CD14-positive monocyte (primary cell): ENCODE measurements around the gene FBL. TPM values are rescaled to one million over a fixed set of nuclear protein-coding genes. Genes with fewer than 3 reads are reported as not detected.

Source experiments
- DNase-seq, 3 donors: peaks; one replicate each; pipeline ENCODE4 v3.0.0-alpha.2; 2011 to 2022
- H2AFZ ChIP-seq: 2 replicates; pipeline ENCODE4 v1.6.0; 2012; ENCODE audit warnings: mild to moderate bottlenecking, low read depth, low read length, inconsistent platforms; ENCODE audit not compliant: insufficient read depth, poor library complexity, severe bottlenecking
- H3K27ac ChIP-seq, 2 donors: 1 replicate in 1 of 2; 2 replicates in 1 of 2; pipeline ENCODE4 v1.5.1; 2012 to 2013; ENCODE audit warnings: low read length in 2 of 2, control low read depth in 1 of 2, inconsistent platforms in 1 of 2, low read depth in 1 of 2, mild to moderate bottlenecking in 1 of 2
- H3K27me3 ChIP-seq, 2 donors: one replicate each; pipeline versions ENCODE4 v1.6.0 to v1.6.1; 2011 to 2013; ENCODE audit warnings: low read length in 2 of 2; ENCODE audit not compliant: control insufficient read depth in 2 of 2, insufficient read depth in 2 of 2
- H3K36me3 ChIP-seq, 2 donors: replicated peaks in 1 of 2; 1 replicate in 1 of 2; 2 replicates in 1 of 2; pipeline versions ENCODE4 v1.5.1 to v1.6.1; 2012 to 2013; ENCODE audit warnings: low read length in 2 of 2, control low read depth in 1 of 2, inconsistent platforms in 1 of 2, mild to moderate bottlenecking in 1 of 2; ENCODE audit not compliant: insufficient read depth in 2 of 2, control insufficient read depth in 1 of 2
- H3K4me1 ChIP-seq, 2 donors: 1 replicate in 1 of 2; 2 replicates in 1 of 2; pipeline versions ENCODE4 v1.5.1 to v1.6.1; 2012 to 2013; ENCODE audit warnings: low read length in 2 of 2, control low read depth in 1 of 2, inconsistent platforms in 1 of 2, mild to moderate bottlenecking in 1 of 2, moderate library complexity in 1 of 2; ENCODE audit not compliant: insufficient read depth in 2 of 2, control insufficient read depth in 1 of 2
- H3K4me2 ChIP-seq: replicated peaks from 2 replicates; pipeline ENCODE3; 2012; ENCODE audit warnings: low read length, moderate library complexity, mild to moderate bottlenecking; ENCODE audit not compliant: poor library complexity, severe bottlenecking; ENCODE audit errors: extremely low read depth
- H3K4me3 ChIP-seq, 3 experiments: fragments of 200-600 bp in 1 of 3; sonication (generic) in 1 of 3; replicated peaks in 1 of 3; 1 replicate in 2 of 3; 2 replicates in 1 of 3; pipeline ENCODE4 v1.5.1; 2011 to 2013; ENCODE audit warnings: low read length in 3 of 3, mild to moderate bottlenecking in 3 of 3, control low read depth in 2 of 3, low read depth in 2 of 3, inconsistent platforms in 1 of 3, moderate library complexity in 1 of 3
- H3K79me2 ChIP-seq: 2 replicates; pipeline ENCODE4 v1.6.0; 2012; ENCODE audit warnings: mild to moderate bottlenecking, control low read depth, inconsistent platforms, low read length, moderate library complexity; ENCODE audit not compliant: insufficient read depth
- H3K9ac ChIP-seq: 2 replicates; pipeline ENCODE4 v1.6.0; 2017; ENCODE audit warnings: low read length, mild to moderate bottlenecking; ENCODE audit not compliant: insufficient read depth, poor library complexity, severe bottlenecking
- H3K9me3 ChIP-seq, 2 donors: replicated peaks in 1 of 2; 1 replicate in 1 of 2; 2 replicates in 1 of 2; pipeline versions ENCODE4 v1.5.1 to v1.6.1; 2012 to 2013; ENCODE audit warnings: low read length in 2 of 2, control low read depth in 1 of 2; ENCODE audit not compliant: control insufficient read depth in 1 of 2, insufficient read depth in 1 of 2
- H4K20me1 ChIP-seq: 2 replicates; pipeline ENCODE4 v1.6.0; 2012; ENCODE audit warnings: mild to moderate bottlenecking, low read length, control low read depth, moderate library complexity; ENCODE audit not compliant: insufficient read depth
- H3K27ac Mint-ChIP-seq, 7 donors: one replicate each; pipeline ENCODE4 v1.8.0; 2020; ENCODE audit warnings: mild to moderate bottlenecking in 7 of 7, mixed read lengths in 7 of 7, moderate library complexity in 6 of 7, inconsistent platforms in 2 of 7
- H3K27me3 Mint-ChIP-seq, 3 donors: one replicate each; pipeline ENCODE4 v1.8.0; 2021 to 2022; ENCODE audit warnings: low read depth in 3 of 3, mild to moderate bottlenecking in 3 of 3, mixed read lengths in 3 of 3, moderate library complexity in 3 of 3, inconsistent platforms in 1 of 3
- H3K36me3 Mint-ChIP-seq, 2 donors: one replicate each; pipeline ENCODE4 v1.8.0; 2020; ENCODE audit warnings: mixed read lengths in 2 of 2, inconsistent platforms in 1 of 2, mild to moderate bottlenecking in 1 of 2
- H3K4me1 Mint-ChIP-seq: one replicate; pipeline ENCODE4 v1.8.0; 2020; ENCODE audit warnings: mild to moderate bottlenecking, mixed read lengths
- H3K4me3 Mint-ChIP-seq, 2 donors: one replicate each; pipeline ENCODE4 v1.8.0; 2020; ENCODE audit warnings: mild to moderate bottlenecking in 2 of 2, mixed read lengths in 2 of 2, moderate library complexity in 1 of 2
- H3K9me3 Mint-ChIP-seq, 7 donors: one replicate each; pipeline ENCODE4 v1.8.0; 2020 to 2022; ENCODE audit warnings: mixed read lengths in 7 of 7, mild to moderate bottlenecking in 6 of 7, moderate library complexity in 6 of 7, inconsistent platforms in 2 of 7
- WGBS: methylation state at CpG from one replicate; pipeline ENCODE4 v1.1.5; 2013; ENCODE audit warnings: missing lambda C conversion rate; ENCODE audit not compliant: insufficient coverage; 5-methylcytosine and 5-hydroxymethylcytosine counted together
- intact Hi-C, 2 donors: fragments of 100-400 bp; cut with micrococcal nuclease; formaldehyde crosslinking; loops; one replicate each; pipeline versions ENCODE4 v1.15.0 to v1.15.1; 2023
- polyA plus RNA-seq, 3 donors: library from polyadenylated mRNA; depleted of rRNA in 1 of 3; unstranded in 2 of 3; stranded (reverse) in 1 of 3; fragments of 300-500 nt in 2 of 3; fragments of >200 nt in 1 of 3; fragmentation: Illumina TruSeq in 2 of 3; gene quantifications; 1 replicate in 2 of 3; 2 replicates in 1 of 3; pipeline ENCODE4 v1.2.3, GENCODE V29; 2012 to 2021
- TF ChIP-seq, protein P1 (sequence below): fragments of 200-600 bp; IDR thresholded peaks from one replicate; pipeline ENCODE4 v1.8.0; 2022; ENCODE audit warnings: antibody characterized with exemption, mild to moderate bottlenecking

The FBL gene
- polyA plus RNA-seq, 3 donors, result 57.1 to 157 (median 60.3) TPM

GRCh38 chr19:39867952-39868351 lies 21.8 kb upstream of the FBL start:
- H3K9ac ChIP-seq, result no peak overlapping the region
- Mint-ChIP-seq H3K4me1 (no peaks in the 10 kb centered on the region), H3K4me3 (no peak overlapping the region), H3K9me3 (peaks cover 0 to 3% (median 0%) of the 10 kb centered on the region in 7 donors), H3K36me3 (no peaks in the 10 kb centered on the region), H3K27me3 (peaks cover 3 to 10% (median 5%) of the 10 kb centered on the region in 3 donors), H3K27ac (no peak overlapping the region)
- H3K4me3 ChIP-seq, result no peak overlapping the region
- no peaks in the 10 kb centered on the region for H3K9me3 ChIP-seq
- no peak overlapping the region for H3K27ac ChIP-seq
- H4K20me1 ChIP-seq, result no peaks in the 10 kb centered on the region
- no peak overlapping the region for H2AFZ ChIP-seq
- no peaks in the 10 kb centered on the region for H3K36me3 ChIP-seq
- no CpG with 5 or more reads among the region's 6 CpGs for WGBS
- no peak for DNase-seq
- no peaks in the 10 kb centered on the region for H3K27me3 ChIP-seq
- H3K4me1 ChIP-seq, result no peaks in the 10 kb centered on the region
- intact Hi-C loops, result no loop called here
- H3K4me2 ChIP-seq, result no peak overlapping the region
- TF ChIP-seq, protein P1, sequence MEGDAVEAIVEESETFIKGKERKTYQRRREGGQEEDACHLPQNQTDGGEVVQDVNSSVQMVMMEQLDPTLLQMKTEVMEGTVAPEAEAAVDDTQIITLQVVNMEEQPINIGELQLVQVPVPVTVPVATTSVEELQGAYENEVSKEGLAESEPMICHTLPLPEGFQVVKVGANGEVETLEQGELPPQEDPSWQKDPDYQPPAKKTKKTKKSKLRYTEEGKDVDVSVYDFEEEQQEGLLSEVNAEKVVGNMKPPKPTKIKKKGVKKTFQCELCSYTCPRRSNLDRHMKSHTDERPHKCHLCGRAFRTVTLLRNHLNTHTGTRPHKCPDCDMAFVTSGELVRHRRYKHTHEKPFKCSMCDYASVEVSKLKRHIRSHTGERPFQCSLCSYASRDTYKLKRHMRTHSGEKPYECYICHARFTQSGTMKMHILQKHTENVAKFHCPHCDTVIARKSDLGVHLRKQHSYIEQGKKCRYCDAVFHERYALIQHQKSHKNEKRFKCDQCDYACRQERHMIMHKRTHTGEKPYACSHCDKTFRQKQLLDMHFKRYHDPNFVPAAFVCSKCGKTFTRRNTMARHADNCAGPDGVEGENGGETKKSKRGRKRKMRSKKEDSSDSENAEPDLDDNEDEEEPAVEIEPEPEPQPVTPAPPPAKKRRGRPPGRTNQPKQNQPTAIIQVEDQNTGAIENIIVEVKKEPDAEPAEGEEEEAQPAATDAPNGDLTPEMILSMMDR, result no peak
- H3K79me2 ChIP-seq, result no peaks in the 10 kb centered on the region

- no CpG with 5 or more reads among the region's 2 CpGs for WGBS
- no peaks in the 10 kb centered on the region for H4K20me1 ChIP-seq
- no peak overlapping the region for H2AFZ ChIP-seq
- Mint-ChIP-seq H3K36me3 (no peaks in the 10 kb centered on the region), H3K27me3 (peaks cover 3 to 10% (median 5%) of the 10 kb centered on the region in 3 donors), H3K4me1 (no peaks in the 10 kb centered on the region), H3K4me3 (no peak overlapping the region), H3K9me3 (peaks cover 0 to 3% (median 0%) of the 10 kb centered on the region in 7 donors), H3K27ac (no peak overlapping the region)
- no peak overlapping the region for H3K4me2 ChIP-seq
- no peaks in the 10 kb centered on the region for H3K9me3 ChIP-seq
- no peak overlapping the region for H3K27ac ChIP-seq
- no peak overlapping the region for H3K9ac ChIP-seq
- no peak overlapping the region for H3K4me3 ChIP-seq
- no peaks in the 10 kb centered on the region for H3K4me1 ChIP-seq
- H3K79me2 ChIP-seq, result no peaks in the 10 kb centered on the region
- intact Hi-C loops, result no loop called here
- DNase-seq, result no peak
- no peaks in the 10 kb centered on the region for H3K36me3 ChIP-seq
- TF ChIP-seq, protein P1, result no peak
- no peaks in the 10 kb centered on the region for H3K27me3 ChIP-seq
These were observed 21.0 kb upstream of the FBL start for GRCh38 chr19:39867133-39867532.
